Limb (tissue), 2 donors: ENCODE data around the gene PRRX1.
A peak's percentile ranks its signal among the peaks of the same experiment; 100 is the strongest.

Source experiments
- DNase-seq, 2 donors: peaks; one replicate each; pipeline ENCODE4 v3.0.0-alpha.2; 2016; ENCODE audit errors: extremely low spot score in 2 of 2

The PRRX1 gene

DNA sequence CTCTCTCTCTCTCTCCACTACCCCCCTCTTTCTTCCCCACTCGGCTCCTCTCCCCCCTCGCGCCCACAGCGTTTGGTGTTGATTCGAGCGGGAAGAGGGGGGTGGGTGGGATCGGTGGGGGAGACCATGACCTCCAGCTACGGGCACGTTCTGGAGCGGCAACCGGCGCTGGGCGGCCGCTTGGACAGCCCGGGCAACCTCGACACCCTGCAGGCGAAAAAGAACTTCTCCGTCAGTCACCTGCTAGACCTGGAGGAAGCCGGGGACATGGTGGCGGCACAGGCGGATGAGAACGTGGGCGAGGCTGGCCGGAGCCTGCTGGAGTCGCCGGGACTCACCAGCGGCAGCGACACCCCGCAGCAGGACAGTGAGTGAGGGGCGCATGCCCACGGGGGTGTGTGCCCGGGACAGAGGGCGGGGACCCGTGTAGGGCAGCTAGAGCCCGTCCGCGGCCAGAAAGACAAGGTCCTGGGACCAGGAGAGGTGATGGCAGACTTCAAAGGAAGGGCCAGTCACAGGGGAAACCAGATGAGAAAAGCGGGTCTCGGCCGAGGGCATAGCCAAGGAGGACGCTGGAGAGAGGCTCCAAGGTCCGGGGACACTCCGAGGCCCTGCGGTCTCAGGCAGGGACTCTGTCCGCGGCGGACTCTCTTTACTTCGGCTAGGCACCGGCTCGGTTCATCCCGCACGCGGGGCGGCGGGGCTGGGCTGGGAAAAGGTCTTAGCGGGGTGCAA lies at the start of gene PRRX1:
Gene PRRX1, plus strand, starts transcription at position 39 of the 735 bp plus-strand sequence. Its CDS starts 88 bp downstream, at position 127.
- DNase-seq, result peak in 1 of 2 donors; percentile 73

DNA sequence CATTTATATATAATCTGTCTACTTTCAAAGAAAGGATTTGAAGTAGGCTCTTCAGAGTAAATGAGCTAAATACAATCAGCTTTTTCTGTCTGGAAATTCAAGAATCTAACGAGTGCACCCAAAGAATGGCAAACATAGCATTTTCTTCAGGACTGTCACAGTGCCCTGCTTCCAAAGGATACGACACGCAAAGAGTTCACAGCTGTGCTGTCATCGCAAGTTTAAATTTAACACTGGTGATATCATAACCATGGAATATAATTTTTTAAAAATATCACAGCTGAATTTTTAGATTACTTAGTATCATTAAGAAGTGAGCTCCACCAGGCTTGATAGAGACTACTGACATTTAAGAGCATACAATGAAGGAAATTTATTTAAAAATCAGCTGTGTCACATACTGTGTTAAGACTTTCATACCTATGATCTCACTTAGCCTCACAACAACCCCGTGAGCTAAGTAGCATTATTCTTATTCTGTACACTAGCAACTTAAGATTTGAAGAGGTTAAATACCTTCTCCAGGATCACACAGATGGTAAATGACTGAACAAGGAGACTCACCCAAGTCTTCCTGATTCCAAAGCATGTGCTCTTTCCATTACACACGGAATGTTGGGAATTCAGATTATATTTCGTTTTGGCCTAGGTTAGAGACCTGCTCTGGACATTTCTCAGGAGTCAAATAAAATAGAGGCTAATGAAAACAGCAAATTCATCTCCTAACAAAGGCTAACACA lies 46.2 kb upstream of the PRRX1 start:
- DNase-seq, result peak in 1 of 2 donors; percentile 34

DNA sequence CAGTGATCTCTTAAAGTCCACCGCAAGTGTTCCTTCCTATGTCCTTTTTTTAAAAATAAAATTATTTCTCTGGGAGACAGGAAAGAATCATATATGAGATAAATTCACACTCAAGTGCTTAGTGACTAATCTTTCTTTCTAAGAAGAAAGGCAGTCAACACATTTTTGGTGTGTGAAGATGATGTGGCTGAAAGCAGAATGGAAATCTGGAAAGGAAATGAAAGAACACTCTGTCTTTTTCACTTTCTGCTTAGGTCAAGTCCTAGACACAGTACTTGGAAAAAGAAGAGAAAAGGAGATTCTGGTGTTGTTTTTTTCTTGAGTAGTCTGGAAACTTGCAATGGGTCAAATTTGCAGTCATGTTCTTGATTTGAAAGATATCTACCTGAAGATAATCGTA lies 45.5 kb upstream of the PRRX1 start:
- DNase-seq, result peak in 1 of 2 donors; percentile 11

DNA sequence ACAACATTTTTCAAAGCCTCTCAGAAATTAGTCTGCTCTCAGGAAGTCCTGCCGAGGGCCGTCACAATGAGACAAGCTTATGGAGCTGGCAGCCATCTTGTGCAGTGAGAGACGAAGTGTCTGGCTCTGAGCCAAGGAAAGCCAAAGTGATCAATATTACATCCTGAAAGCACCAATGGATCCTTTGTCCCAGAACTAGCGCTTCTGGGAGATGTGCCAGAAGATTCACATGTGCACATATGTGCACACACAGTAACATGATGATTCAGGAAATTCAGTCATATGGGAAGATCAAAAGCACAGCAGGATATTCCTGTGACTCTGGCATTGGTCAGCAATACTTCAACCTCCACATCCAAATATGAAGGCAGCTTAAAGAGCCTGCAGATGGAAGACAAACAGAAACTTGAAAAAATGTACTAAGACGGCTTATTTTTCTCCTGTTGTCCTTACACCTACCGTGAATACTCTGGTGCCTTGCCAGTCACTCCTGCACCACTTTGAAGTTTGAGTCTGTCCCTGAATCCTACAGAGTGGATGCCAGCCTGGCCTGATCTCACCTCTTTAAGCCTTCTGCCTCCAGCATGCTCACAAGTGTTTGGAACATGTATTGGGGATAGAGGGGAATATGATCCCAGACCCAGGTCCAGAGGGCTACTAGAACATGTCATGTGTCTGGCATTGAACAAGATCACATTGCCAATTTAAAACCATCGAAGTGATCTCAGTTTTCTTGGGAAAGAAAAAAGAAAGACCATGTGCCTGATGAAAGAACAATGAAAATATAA lies 44.5 kb upstream of the PRRX1 start:
- peak in 1 of 2 donors; percentile 52 for DNase-seq

DNA sequence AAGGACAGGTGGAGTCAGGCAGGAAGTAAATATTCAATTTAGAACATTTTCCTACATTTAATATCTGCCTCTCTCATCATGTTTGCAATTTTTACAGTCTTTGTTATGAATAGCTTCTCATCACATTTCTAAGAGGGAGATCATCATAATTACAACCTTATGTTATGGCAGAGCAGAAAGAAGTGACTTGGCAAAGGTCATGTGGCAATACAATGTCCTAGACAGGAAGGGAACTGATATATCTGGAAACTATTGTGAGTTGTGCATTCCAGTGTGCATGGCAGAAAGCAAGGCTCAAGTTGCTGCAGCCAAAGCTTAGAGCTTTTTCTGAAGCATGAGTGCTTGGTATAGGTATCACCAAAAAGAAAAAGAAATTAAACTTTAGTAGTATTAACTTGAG lies 43.8 kb upstream of the PRRX1 start:
- DNase-seq, result peak in 1 of 2 donors; percentile 26

DNA sequence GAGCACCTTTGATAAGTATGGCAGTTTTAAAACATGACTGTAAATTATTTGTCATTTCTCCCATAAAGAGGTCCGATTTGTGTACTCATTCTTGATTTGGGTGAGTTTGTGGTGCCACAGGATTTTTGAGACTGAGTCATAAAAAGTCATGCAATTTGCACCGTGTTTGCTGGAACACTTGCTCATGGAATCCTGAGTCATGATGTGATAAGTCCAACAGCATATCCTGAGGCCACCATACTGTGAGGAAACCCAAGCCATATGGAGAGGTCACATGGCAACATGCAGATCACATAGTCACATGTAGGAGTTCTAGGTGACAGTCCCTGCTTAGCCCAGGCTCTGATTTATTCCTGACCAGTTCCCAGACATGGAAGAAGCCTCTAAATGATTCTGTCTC lies 40.8 kb upstream of the PRRX1 start:
- DNase-seq, result no peak

DNA sequence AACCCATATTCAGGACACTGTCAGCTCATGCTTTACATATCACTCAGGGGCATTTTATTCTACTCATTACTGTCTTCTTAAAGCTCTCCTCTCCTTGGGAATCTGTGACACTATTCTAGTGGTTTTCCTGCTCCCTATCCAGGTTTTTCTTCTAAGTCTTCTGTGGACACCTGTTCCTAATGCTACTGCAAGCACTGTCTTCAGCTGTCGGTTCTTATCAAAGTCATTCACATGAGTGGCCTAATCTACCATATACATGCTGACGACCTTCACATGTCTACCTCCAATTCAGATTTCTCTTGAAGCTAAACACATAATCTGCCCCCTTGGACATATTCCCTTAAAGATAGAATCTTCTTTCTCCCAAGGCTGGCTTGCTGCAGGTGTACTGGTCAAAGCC lies 39.8 kb upstream of the PRRX1 start:
- no peak for DNase-seq

DNA sequence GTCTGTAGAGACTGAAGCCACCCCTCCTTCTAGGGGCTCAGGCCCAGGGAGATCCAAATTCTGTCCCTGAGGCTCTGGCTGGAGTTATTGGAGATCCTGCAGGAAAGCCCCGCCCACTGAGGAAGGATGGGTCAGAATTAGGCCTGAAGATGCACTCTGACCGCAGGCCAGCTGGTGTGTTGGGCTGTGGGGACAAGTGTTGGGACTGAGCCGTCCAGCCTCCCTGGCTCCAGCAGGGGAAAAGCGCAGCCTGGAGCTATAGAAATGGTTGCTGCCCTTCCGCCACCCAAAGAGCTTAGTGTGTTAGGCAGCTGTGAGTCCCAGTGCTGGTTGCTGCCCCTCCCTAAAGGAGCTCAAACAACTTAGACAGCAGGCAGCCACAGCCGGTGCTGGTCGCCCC lies 33.0 kb upstream of the PRRX1 start:
- DNase-seq, result no peak

DNA sequence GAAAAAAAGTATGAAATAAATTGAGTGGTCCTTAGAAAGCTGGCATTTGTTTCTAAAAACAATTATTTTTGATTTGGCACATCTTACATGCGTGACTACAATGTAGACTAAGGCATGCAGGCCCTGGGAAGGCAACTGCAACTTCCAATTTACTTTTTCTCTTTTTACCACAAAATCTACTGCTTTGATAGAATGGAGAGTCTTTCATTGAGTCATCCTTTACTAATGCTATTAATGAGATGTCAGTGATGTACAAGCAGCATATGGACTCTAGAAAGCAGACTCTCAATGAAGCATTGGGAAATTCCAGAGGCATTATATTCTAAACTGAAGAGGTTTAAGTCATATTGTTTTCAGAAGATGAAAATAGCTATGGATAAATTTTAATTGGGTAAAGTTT lies 29.6 kb upstream of the PRRX1 start:
- no peak for DNase-seq

DNA sequence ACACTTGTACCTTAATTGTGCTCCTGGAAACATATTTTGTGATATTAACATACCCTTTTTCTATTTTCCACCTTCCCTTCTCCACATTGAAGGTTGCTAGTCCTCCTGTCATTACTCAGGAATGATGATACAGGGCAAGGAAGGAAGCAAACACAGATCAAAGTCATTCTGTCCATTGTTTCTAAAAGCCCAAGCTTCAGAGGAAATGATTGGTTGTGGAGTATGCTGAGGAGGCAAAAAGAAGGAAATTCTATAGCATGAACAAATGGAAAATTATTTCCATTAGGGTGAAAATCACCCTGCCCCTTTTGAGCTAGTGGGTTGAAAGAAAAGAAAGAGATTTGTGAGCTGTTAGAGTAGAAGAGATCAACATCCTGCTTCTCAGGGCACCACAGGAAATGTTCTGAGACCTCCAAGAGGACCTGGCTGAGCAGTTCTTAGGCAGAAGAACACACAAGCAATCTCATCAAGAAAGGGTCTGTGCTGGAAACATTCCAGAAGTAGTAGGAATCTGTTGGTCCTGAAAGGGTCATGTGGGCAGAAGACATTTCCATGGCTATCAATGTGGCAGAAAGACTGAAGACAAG lies 29.0 kb upstream of the PRRX1 start:
- DNase-seq, result no peak

DNA sequence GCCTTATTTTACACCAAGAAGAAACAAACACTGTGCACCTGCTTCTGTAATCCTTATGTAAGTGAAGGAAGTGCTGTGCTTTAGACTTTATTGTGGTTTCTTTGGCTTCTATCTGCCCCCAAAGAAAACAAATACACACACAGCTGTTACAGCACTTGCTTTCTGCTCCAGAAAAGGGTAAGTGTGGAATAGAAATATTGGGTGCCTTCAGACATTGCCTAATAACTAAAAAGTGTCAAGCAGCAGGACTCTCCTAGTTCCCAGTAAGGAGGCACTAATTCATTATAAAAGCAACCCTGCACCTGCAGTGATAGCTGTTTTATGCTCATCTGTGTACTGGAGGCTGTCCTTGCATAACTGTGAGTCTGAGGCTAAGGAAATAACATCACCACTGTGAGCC lies 23.4 kb upstream of the PRRX1 start:
- no peak for DNase-seq

DNA sequence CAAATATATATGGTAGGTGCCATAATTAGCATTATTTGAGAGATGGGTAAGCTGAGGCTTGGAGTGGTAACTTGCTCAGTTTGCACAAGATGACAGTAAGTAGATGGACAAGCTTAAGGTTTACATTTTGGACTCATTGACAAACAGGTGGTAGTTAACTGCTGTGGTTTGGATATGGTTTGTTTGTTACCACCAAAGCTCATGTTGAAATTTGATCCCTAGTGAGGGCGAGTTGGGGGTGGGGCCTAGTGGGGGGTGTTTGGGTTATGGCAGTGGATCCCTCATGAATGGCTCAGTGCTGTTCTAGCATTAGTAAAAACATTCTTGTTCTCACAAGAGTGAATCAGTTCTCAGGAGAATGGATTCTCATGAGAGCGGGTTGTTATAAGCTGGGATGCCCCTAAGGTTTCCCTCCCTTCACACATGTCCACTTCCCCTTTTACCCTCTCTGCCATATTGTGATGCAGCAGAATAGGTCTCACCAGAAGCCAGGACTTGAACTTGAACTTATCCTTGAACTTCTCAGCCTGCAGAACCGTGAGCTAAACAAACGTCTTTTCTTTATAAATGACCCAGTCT lies 6.6 kb upstream of the PRRX1 start:
- DNase-seq, result no peak

DNA sequence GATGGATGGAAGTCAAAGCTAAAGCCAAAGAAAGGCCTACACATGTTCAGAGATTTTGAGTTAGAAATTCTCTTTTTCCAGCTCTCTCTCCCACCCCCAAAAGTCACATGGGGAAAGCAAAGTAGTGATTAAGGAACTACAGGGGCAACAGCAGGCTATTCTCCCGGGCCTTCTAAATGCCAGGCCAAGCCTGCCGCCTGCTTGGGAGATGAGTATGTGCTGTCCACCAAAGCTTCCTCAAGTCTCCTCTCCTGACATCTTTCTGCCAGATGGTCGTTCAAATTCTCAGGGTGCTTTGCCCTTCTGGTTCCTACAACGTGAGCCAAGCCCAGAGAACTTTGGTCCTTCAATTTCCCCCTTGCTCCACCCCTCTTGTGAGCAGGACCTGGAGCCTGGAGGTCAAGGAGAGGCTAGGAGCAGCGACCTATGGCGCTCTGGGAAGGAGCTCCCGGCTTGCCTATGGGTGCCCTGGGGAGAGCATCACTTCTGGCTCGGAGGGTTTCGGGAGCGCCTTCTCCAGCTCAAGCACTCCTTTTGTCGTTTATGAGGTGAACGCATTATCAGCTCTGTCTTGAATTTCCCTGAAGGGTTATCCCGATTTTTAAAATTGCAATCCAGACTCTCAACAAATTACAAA lies 4.4 kb upstream of the PRRX1 start:
- no peak for DNase-seq

DNA sequence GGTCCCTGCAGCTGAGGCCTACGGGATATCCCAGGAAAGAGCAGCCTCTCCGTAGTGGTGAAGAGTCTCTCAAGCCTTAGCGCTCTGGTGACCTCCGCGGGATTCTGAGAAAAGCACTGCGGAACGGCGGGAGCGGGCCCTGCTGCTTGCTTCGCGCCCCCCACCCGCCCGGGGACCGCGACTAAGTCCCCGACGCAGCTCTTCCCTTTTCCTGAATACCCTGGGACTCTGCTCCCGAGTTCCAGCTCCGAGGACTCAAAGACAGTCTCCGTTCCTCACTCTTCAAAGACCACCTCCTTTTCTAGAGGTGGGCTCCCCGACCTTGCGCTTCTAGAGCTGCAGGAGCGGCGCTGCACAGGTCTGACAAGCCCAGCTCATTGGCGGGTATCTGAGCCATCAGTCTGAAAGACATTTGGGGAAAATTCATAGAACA lies 3.6 kb upstream of the PRRX1 start:
- DNase-seq, result peak in 1 of 2 donors; percentile 47

DNA sequence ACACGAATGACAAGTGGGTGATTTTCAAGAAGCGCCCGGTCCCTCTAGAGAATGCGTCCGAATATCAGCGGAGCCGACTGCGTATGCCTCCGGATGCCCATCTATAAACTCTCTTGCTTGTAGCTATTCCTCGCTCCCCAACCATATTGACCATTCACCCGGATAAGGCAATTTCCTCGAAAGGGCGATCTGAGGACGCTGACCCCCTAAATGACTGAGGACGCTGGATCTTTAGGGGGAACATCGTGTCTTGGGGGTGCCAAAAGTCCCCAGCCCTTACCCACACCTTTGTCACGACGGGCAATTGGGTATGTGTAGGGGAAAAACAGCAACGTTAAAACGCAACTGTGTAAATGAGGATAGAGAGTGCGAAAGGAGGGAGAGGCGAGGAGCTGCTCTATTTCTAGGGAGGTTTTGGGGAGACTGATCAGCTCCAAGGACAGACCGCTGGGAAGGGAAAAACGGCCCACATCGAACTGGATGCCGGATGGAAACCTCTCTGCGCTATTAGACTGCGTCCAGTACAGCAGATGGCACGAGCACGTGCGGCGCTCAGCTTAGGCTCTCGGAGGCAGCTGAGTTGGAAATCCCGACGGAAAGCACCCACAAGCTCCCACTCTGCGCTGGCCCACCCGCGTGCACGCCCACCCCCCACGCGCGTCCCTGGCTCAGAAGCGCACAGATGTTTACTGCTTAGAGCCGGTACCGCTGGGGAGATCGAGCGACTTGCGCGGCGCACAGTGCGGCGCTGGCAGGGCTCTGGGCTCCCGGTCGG lies 2.9 kb upstream of the PRRX1 start:
- peak in 1 of 2 donors; percentile 72 for DNase-seq

DNA sequence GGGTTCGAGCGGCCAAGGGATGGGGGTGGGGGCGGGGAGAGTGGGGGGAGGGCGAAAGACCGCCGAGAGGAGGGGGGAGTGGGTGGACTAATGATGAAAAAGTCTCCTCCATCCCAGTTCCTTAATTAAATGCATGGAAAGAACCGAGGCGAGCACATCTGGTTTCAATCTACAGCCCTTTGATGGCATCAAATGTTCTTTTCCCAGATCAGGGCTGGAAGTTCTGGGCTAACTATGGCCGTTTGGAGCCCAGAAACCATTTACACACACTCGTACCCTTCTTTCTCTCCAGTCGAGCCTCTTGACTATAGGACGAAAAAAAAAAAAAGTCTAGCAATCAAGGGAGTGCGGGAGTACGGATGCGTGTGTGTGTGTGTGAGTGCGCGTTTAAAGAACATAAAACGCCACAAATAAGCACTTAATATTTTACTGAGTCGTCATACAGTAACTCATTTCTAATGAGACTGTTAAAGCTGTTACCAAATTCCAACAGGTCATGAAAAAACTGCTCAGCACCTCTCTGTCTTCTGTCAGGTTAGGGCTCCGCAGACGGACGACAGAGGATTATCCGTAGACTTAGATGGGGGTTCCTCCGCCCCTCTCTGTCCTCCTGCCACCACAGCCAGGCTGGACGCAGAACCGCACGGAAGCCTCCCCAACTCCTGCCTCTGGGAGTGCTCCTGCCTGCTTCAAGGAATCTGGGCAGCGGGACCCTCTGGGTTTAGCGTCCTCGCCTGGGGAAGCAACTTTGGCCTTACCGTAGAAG lies 2.1 kb upstream of the PRRX1 start:
- DNase-seq, result peak in 1 of 2 donors; percentile 66

DNA sequence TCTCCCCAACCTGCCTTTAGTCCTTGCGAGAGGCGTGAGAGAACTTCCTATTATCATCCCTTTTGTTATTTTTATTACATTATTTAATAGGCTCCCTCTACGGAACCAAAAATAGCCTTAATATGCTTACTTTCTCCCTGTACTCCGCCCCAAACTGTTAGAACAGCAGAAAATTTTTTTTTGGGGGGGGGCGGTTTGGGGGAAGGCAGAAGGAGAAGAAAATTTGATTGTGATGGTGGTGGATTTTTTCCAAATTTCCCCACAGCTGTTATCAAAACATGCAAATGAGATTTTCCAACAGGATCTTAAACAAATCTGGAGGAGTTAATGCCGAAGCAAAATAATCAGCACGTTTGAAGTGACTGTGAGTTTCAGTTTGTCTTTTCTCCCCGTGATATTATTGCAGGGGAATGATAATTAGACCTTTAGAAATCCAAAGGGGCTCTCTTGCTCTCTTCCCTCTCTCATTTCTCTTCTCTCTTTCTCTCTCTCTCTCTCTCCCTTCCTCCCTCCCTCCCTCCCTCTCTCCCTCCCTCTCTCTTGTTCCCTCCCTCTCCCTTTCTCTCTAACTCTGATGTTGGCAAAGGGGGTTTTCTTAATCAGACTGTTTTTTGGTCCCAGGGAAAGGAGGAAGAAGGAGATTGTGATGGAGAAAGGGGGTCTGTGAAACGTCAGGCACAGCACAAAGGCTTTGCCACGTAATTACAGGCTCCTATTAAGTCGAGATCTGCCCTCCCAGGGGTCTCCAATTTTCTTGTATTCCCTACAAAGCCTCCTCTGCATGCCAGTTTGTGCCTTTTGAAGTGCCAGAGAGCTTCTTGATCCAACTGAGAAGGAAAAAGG lies 1.1 kb upstream of the PRRX1 start:
- DNase-seq, result peak; percentile 55 to 69

DNA sequence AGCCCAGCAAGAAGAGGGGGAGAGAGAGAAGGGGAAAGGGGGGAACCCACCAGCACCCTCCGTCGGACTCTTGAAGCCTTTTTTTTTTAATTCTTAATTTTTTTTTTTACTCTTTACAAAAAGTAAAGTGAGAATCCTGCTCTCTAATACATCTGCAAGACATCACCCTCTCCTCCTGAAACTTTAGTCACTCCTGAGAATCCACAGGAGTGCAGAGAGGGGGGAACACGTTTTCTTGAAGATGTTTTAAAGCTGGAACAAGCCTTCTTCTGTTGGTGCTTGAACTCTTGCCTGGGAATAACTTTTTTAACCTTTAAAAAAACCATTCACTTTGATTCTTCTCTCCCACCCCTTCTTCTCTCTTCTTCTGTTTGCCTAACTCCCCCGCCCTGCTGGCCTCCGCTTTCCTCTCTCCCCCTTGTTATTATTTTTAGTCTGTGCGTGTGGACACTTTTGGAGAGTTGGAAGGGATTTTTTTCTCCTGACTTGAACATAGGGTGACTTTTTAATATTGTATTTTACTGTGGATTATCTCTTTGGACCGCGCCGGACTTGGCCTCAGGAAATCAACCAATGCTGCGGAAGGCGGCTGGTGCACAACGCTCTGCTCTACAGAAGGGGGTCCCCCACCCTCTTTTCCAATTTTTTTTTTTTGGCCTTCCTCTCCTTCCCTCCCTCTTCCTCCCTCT lies 383 bp upstream of the PRRX1 start:
- peak in 1 of 2 donors; percentile 74 for DNase-seq
